ENCODE data around the gene MLX.
"Not testable (repeated sequence)": the region's sequence is repeated elsewhere in the genome, so short reads cannot be mapped to it uniquely, and the experiment has no call there.

Gene MLX

DNA sequence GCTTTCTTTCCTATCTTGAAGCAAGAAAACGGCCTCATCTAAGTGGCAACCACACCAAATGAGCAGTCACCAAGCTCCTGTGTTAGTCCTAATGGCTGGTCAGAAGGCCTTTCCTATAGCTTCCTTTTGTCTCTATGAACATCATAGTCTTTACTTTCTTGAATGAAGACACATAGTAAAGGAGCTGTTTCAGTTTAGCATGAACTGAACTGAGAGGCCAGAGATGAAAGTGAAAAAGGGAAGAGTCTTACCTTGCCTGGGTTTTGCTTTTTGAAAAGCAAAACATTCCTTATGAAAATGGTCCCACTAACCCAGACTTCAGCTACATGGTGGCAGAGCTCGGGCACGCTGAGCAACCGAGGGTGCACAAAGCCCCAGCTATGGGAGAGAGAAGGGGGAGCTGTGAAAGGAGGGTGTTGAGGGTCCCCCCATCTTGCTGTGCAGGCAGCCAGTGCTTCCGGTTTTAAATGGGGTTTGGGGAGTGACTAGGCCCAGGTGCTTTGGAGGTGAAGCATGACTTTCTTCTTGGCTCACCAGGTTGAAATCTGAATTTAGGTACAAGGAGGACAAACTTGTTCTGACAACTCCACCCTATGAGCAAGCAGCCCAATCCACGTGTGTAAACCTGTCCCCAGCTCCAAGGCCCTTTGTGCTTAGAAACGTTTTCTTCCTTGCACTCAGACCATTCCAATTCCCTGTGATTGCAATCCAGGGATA lies 19.8 kb downstream of the MLX start:
- DNase-seq (no peak), ATAC-seq (replicated peaks) (no peak)
- Mint-ChIP-seq H3K4me1 (ENCODE audit: low read depth in 2 of 2) (peaks cover 5% of the 10 kb centered on the region in 2 donors), H3K4me3 (no peak overlapping the region), H3K27me3 (no peaks in the 10 kb centered on the region), H3K27ac (peak overlapping the region in 1 of 2 donors; percentile 86), H3K9me3 (no peaks in the 10 kb centered on the region), H3K36me3 (ENCODE audit: insufficient read depth) (peaks cover 99% of the 10 kb centered on the region)

- Mint-ChIP-seq H3K27me3 (no peaks in the 10 kb centered on the region), H3K9me3 (no peaks in the 10 kb centered on the region), H3K4me3 (no peak overlapping the region), H3K36me3 (ENCODE audit: insufficient read depth) (peaks cover 90% of the 10 kb centered on the region), H3K27ac (no peak overlapping the region), H3K4me1 (ENCODE audit: low read depth in 2 of 2) (peaks cover 5 to 16% of the 10 kb centered on the region in 2 donors)
- no peak for ATAC-seq (replicated peaks)
- DNase-seq = no peak
Observed at GRCh38 chr17:42590886-42591285, 24.0 kb downstream of the MLX start.

- no peak overlapping the region for H3K4me3 Mint-ChIP-seq
- peaks cover 90% of the 10 kb centered on the region for H3K36me3 Mint-ChIP-seq (ENCODE audit: insufficient read depth)
- H3K9me3 Mint-ChIP-seq = no peaks in the 10 kb centered on the region
- DNase-seq = no peak
- H3K27me3 Mint-ChIP-seq = no peaks in the 10 kb centered on the region
- no peak overlapping the region for H3K27ac Mint-ChIP-seq
- no peak for ATAC-seq (replicated peaks)
- peaks cover 7 to 18% of the 10 kb centered on the region in 2 donors for H3K4me1 Mint-ChIP-seq (ENCODE audit: low read depth in 2 of 2)
Observed at GRCh38 chr17:42591411-42591810, 24.5 kb downstream of the MLX start.

DNA sequence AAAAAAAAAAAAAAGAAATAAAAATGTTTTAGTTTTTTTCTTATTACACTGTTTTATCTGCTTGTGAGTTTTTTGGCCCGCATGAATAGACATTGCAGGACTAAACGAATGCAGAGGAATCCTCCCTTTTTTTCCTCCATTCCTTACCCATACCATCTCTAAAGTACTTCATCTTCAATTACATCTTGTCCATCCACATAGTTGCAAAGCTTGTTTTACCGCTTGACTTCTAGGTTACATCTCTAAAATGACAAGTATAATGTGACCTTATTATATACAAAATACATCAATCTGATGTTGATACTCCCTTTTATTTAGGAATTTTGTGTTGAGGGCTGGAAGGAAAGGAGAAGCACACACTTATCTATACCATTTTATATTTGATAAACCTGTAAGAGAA lies 29.5 kb downstream of the MLX start:
- Mint-ChIP-seq H3K36me3 (ENCODE audit: insufficient read depth) (peaks cover 87% of the 10 kb centered on the region), H3K4me3 (no peak overlapping the region), H3K27ac (no peak overlapping the region), H3K9me3 (no peaks in the 10 kb centered on the region), H3K27me3 (no peaks in the 10 kb centered on the region), H3K4me1 (ENCODE audit: low read depth in 2 of 2) (peaks cover 16 to 38% of the 10 kb centered on the region in 2 donors)
- DNase-seq = no peak
- ATAC-seq (replicated peaks) = no peak

DNA sequence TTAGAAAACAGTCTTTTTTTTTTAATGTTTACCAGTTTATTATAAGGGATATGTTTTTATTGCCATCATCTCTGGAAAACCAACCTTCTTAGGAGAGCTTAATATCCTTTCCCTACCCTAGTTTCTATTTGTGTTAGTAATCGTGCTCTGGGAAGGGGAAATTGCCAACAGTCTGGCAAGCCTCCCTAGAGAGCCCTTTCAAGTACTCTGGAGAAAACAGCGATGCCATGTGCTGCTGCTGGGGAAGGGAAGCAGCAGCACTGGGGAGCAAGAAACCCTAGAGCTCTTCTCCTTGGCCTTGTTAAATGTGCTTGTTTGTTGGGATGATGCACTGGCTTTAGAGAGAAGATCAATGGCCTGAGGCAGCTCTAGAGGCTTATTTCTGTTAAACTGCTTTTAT lies 32.0 kb downstream of the MLX start:
- Mint-ChIP-seq H3K27ac (peak overlapping the region in 1 of 2 donors; percentile 8), H3K9me3 (no peaks in the 10 kb centered on the region), H3K36me3 (ENCODE audit: insufficient read depth) (peaks cover 88% of the 10 kb centered on the region), H3K27me3 (no peaks in the 10 kb centered on the region), H3K4me1 (ENCODE audit: low read depth in 2 of 2) (peaks cover 26 to 45% of the 10 kb centered on the region in 2 donors), H3K4me3 (peak overlapping the region in 1 of 2 donors; percentile 14)
- ATAC-seq (replicated peaks) (no peak), DNase-seq (no peak)

- no peak for ATAC-seq (replicated peaks)
- Mint-ChIP-seq H3K9me3 (no peaks in the 10 kb centered on the region), H3K27me3 (no peaks in the 10 kb centered on the region), H3K4me1 (ENCODE audit: low read depth in 2 of 2) (peaks cover 47 to 71% of the 10 kb centered on the region in 2 donors), H3K36me3 (ENCODE audit: insufficient read depth) (peaks cover 72% of the 10 kb centered on the region), H3K27ac (peak overlapping the region; percentile 77 to 88), H3K4me3 (peak overlapping the region; percentile 23 to 54)
- DNase-seq = no peak
Observed at GRCh38 chr17:42603318-42603717, 36.4 kb downstream of the MLX start.

DNA sequence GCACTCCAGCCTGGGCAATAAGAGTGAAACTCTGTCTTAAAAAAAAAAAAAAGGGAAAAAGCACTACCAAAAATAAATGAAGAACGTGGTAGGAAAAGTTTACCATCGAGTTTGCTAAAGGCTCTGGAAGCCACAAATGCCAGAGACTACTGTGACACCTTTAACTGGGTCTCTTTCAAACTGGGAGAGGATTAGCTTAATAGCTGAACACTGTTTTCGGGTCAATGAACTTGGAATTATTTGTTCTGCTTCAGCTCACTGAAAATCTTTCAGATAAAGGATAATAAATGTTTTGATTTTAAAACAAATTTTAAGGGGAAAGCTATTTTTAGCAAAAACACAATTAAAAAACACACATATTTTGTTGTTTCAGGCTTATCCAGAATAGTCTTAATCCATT lies 40.9 kb downstream of the MLX start:
- ATAC-seq (replicated peaks) (no peak), DNase-seq (no peak)
- peaks cover 39 to 56% of the 10 kb centered on the region in 2 donors for H3K4me1 Mint-ChIP-seq (ENCODE audit: low read depth in 2 of 2)
- peak overlapping the region; percentile 98 to 99 for H3K4me3 Mint-ChIP-seq
- peaks cover 52% of the 10 kb centered on the region for H3K36me3 Mint-ChIP-seq (ENCODE audit: insufficient read depth)
- H3K27ac Mint-ChIP-seq = peak overlapping the region; percentile 77 to 97
- H3K27me3 Mint-ChIP-seq = no peaks in the 10 kb centered on the region
- no peaks in the 10 kb centered on the region for H3K9me3 Mint-ChIP-seq

- peaks cover 32 to 49% of the 10 kb centered on the region in 2 donors for H3K4me1 Mint-ChIP-seq (ENCODE audit: low read depth in 2 of 2)
- peaks cover 50% of the 10 kb centered on the region for H3K36me3 Mint-ChIP-seq (ENCODE audit: insufficient read depth)
- peak; percentile 62 for ATAC-seq (replicated peaks)
Observed at GRCh38 chr17:42608305-42609181, 41.6 kb downstream of the MLX start.

GRCh38 chr17:42609182-42609813 lies 42.4 kb downstream of the MLX start, which contains the start of the genes RETREG3 and TUBG1:
Gene RETREG3, minus strand, starts transcription at chr17:42609374. Its CDS starts 50 bp downstream, at chr17:42609324.
Gene TUBG1, plus strand, starts transcription at chr17:42609683. Its CDS starts 55 bp downstream, at chr17:42609738.
- DNase-seq = peak; percentile 97 to 99 (median 98)
- Mint-ChIP-seq H3K9me3 (no peaks in the 10 kb centered on the region), H3K36me3 (ENCODE audit: insufficient read depth) (peaks cover 43% of the 10 kb centered on the region), H3K4me1 (ENCODE audit: low read depth in 2 of 2) (peaks cover 29 to 41% of the 10 kb centered on the region in 2 donors), H3K27ac (peak within 1 kb of the TSS; percentile 97), H3K4me3 (peak within 1 kb of the TSS; percentile 98 to 99), H3K27me3 (no peaks in the 10 kb centered on the region)
- peak; percentile 89 for ATAC-seq (replicated peaks)

More at GRCh38 chr17:42608305-42609181, 41.6 kb downstream of the MLX start:
- peak overlapping the region; percentile 97 for H3K27ac Mint-ChIP-seq
- DNase-seq = peak in 1 of 3 experiments; percentile 6
- no peaks in the 10 kb centered on the region for H3K9me3 Mint-ChIP-seq
- H3K4me3 Mint-ChIP-seq = peak overlapping the region; percentile 98 to 99
- H3K27me3 Mint-ChIP-seq = no peaks in the 10 kb centered on the region

GRCh38 chr17:42609814-42610801 lies 43.2 kb downstream of the MLX start:
- Mint-ChIP-seq H3K27ac (peak overlapping the region; percentile 97), H3K4me3 (peak overlapping the region; percentile 98 to 99), H3K4me1 (ENCODE audit: low read depth in 2 of 2) (peaks cover 24 to 35% of the 10 kb centered on the region in 2 donors), H3K36me3 (ENCODE audit: insufficient read depth) (peaks cover 45% of the 10 kb centered on the region)
- DNase-seq = peak in 1 of 3 experiments; percentile 2
- not testable (repeated sequence) for ATAC-seq (replicated peaks); H3K27me3 Mint-ChIP-seq; H3K9me3 Mint-ChIP-seq

DNA sequence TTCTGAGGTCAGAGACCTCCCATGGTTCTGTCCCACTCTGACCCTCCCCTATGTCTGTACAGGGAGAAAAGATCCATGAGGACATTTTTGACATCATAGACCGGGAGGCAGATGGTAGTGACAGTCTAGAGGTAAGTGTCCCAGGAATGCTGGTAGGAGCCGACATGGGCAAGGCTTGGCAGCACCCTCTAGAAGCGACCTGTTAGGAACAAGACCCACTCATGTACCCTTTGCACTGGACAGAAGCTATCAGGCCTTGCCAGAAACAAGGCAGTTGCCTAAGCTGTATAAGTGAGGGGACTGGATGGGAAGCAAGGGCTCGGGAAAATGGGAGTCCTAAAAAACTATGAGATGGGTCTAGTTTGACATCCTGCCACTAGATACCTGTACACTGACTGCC lies 45.1 kb downstream of the MLX start:
- Mint-ChIP-seq H3K27ac (no peak overlapping the region), H3K27me3 (no peaks in the 10 kb centered on the region), H3K4me3 (no peak overlapping the region), H3K36me3 (ENCODE audit: insufficient read depth) (peaks cover 33% of the 10 kb centered on the region), H3K9me3 (no peaks in the 10 kb centered on the region), H3K4me1 (ENCODE audit: low read depth in 2 of 2) (peaks cover 9 to 16% of the 10 kb centered on the region in 2 donors)
- no peak for DNase-seq
- no peak for ATAC-seq (replicated peaks)

DNA sequence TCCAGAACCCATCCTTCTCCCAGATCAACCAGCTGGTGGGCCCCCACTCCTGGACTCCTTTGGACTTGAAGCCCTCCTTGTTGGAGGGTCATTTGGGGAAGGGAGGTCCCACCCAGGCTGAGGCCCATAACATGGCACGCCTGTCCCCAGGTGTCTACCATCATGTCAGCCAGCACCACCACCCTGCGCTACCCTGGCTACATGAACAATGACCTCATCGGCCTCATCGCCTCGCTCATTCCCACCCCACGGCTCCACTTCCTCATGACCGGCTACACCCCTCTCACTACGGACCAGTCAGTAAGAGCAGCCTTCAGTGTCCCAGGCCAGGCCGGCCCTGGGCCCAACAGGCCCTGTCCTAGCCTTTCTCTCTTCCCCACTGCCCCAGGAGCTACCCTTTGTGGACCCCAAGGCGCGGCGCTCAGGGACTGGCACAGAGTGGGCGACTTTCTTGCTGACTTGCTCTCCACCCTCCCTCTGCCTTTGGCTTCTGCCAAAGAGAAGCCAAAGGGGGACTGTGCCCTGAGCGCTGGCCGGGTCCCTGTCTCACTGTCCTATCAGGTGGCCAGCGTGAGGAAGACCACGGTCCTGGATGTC lies 46.9 kb downstream of the MLX start:
- DNase-seq = no peak
- ATAC-seq (replicated peaks) = no peak
- peaks cover 6 to 7% of the 10 kb centered on the region in 2 donors for H3K4me1 Mint-ChIP-seq (ENCODE audit: low read depth in 2 of 2)
- H3K4me3 Mint-ChIP-seq = no peak overlapping the region
- H3K27me3 Mint-ChIP-seq = no peaks in the 10 kb centered on the region
- no peaks in the 10 kb centered on the region for H3K9me3 Mint-ChIP-seq
- no peak overlapping the region for H3K27ac Mint-ChIP-seq
- H3K36me3 Mint-ChIP-seq (ENCODE audit: insufficient read depth) = peaks cover 28% of the 10 kb centered on the region
